Renal pelvis (tissue), 12 donors: Measurements from ENCODE around the gene SGMS2. TPM values are rescaled to one million over a fixed set of nuclear protein-coding genes. Genes with fewer than 3 reads are reported as not detected.

ENCODE experiments used
- DNase-seq: peaks from one replicate; pipeline ENCODE4 v3.0.0-alpha.2; 2013
- long read RNA-seq, 16 experiments: transcript quantifications; one replicate each; lab custom pipeline, GENCODE V29; 2026
- polyA plus RNA-seq, 3 donors: library from polyadenylated mRNA; unstranded; fragments of 120-200 nt; gene quantifications; one replicate each; pipeline ENCODE4 v1.2.1, GENCODE V29; 2013; ENCODE audit not compliant: insufficient read length in 3 of 3

Gene SGMS2
- 10 to 100 TPM; 10.8 to 15.9 (median 14.2) TPM for polyA plus RNA-seq
- long read RNA-seq, donor 1, result 0 reads
- long read RNA-seq, donor 2, result 0 reads
- long read RNA-seq, donor 3, result 0 reads
- long read RNA-seq, donor 4, full-length matches to known transcripts, result 1 of 1 reads
- long read RNA-seq, donor 4, partial matches to known transcripts, result 0 of 1 reads
- long read RNA-seq, donor 4, other reads (novel, unspliced or antisense), result 0 of 1 reads
- long read RNA-seq, donor 5, partial matches to known transcripts, result 0 of 2 reads
- long read RNA-seq, donor 5, other reads (novel, unspliced or antisense), result 0 of 2 reads
- long read RNA-seq, donor 6, full-length matches to known transcripts, result 5 of 5 reads
- long read RNA-seq, donor 6, partial matches to known transcripts, result 0 of 5 reads
- long read RNA-seq, donor 6, other reads (novel, unspliced or antisense), result 0 of 5 reads
- long read RNA-seq, donor 7, full-length matches to known transcripts, result 3 of 3 reads
- long read RNA-seq, donor 7, partial matches to known transcripts, result 0 of 3 reads
- long read RNA-seq, donor 7, other reads (novel, unspliced or antisense), result 0 of 3 reads
- long read RNA-seq, donor 8, full-length matches to known transcripts, result 2 of 2 reads
- long read RNA-seq, donor 8, partial matches to known transcripts, result 0 of 2 reads
- long read RNA-seq, donor 8, other reads (novel, unspliced or antisense), result 0 of 2 reads
- long read RNA-seq, donor 9, result 0 reads
- long read RNA-seq, donor 10, partial matches to known transcripts, result 0 of 1 reads
- long read RNA-seq, donor 10, other reads (novel, unspliced or antisense), result 0 of 1 reads
- long read RNA-seq, donor 11, result 0 reads
- long read RNA-seq, donor 12, full-length matches to known transcripts, result 4 of 4 reads
- long read RNA-seq, donor 12, partial matches to known transcripts, result 0 of 4 reads
- long read RNA-seq, donor 12, other reads (novel, unspliced or antisense), result 0 of 4 reads
- long read RNA-seq, donor 13, partial matches to known transcripts, result 0 of 4 reads
- long read RNA-seq, donor 13, other reads (novel, unspliced or antisense), result 0 of 4 reads
- long read RNA-seq, donor 14, full-length matches to known transcripts, result 2 of 2 reads
- long read RNA-seq, donor 14, partial matches to known transcripts, result 0 of 2 reads
- long read RNA-seq, donor 14, other reads (novel, unspliced or antisense), result 0 of 2 reads
- long read RNA-seq, donor 15, result 0 reads
- long read RNA-seq, donor 16, full-length matches to known transcripts, result 2 of 2 reads
- long read RNA-seq, donor 16, partial matches to known transcripts, result 0 of 2 reads
- long read RNA-seq, donor 16, other reads (novel, unspliced or antisense), result 0 of 2 reads

DNA sequence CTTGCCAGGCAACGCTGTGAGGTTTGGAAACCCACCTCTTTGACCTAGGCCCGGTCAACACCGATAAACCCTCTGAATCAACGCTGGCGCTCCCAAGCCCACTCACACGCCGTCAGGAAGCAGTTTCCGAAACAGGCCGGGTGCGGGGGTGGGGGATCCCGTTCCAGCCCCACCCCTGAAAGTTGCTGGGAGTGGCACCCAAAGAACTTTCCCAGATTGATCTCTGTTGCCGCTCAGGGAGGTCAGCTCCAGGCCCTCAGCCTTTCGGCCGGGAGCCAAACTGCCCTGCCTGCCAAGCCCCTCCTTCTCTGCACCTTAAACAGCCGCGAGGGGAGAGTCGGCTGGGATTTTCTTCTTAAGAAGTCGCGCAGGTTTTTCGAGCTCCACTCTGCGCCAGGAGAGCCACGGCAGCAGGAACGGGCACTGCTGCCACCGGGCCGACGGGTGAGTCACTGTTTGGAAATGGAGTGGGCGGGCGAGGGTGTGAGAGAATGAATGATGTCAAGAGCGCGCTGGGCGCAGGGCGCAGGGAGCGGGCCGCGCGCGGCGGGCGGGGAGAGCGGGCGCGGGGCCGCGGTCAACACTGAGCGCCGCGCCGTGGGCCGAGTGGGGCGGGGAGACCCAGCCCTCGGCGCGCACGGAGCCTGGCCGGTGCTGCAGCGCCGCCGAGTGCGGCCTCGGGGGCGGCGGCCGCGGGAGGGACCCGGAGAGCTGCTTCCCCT, at the start of gene SGMS2:
SGMS2 (plus strand) TSS at position 583 of the 722 bp plus-strand sequence. CDS start 70,622 bp downstream, outside the sequence.
- DNase-seq, result peak; percentile 71

DNA sequence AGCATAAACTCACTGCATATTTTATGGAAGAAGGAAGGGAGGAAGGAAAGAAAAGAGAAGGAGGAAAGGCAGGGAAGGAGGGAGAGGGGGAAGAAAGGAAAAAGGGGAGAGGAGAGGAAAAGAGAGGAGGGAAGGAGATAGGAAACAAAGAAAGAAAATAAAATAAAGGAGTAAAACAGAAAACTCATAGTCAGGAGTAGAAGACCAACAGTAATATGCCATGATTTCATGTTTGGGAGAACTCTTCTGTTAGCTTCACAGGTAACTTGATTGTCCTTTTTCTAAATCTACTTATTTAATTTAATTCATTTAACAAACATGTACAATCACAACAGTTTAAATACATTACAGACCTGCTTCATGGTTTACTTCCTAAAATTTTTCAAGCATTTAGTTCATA, 46.8 kb upstream of the SGMS2 start:
- DNase-seq, result no peak

DNA sequence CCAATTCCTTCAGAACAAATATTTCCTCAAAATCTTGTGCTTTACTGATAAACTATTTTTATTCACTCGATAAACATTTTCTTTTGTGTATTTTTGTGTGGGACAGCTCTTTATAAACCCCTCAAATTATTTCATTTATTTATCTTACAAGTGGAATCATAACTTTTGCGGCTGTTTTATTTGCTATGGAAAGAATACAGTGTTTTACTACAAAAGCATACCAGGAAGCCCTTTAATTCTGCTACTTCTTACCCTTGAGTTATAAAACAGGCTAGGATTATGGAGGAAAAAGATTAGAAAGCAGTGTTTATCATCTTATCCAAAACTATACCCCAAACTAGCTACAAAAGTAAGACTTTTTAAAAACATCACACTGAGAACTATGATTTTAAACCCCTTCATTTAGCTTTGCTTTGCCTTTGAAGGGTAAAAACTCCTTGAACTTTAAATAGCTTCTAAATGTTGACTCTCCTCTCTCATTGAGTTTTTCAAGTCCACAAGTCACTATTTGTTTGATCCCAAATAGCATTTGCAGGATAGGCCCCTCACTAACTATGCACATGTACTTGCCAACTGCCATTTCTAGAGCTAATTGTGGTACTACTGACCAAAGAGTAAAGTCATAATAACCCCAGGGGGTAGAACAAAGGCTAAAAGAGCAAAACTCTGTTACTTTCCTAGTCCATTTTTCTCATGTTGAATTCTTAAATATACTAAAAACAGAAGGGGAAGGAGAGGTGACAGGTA, 45.8 kb upstream of the SGMS2 start:
- no peak for DNase-seq

DNA sequence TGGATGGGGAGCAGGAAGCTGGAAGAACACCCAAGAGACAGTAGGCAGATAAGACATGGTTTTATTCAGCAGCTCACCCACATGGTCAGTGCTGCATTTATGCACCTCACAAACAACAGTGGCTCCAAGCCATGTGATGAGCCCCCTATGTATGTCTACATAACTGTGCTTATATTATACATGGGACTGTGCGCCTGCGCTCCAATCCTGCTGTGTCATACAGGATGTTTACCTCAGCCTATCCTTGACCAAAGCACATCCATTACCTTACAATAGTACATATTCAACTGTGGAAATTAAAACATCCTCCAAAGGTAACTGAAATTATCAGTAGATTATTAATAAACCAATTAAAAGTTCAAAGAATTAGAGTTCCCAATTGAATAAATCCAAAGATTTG, 44.1 kb upstream of the SGMS2 start:
- peak; percentile 12 for DNase-seq

DNA sequence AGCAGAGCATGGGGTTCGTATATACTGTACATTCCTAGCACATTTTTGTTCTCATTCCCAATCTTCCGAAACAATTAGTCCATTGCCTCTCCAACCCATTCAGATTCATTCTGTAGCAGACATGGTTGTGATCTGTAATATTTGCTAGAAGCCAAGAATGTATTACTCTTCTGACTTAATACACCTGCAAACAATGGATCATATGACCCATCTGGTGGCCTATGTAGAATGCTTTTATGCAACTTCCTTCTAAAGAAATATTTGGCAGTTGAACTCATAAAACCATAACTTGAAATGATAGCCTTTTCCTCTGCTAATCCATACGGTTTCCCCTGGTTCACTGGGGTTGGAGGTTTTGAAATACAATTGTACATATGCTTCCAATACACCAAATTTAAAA, 32.8 kb upstream of the SGMS2 start:
- DNase-seq, result no peak

DNA sequence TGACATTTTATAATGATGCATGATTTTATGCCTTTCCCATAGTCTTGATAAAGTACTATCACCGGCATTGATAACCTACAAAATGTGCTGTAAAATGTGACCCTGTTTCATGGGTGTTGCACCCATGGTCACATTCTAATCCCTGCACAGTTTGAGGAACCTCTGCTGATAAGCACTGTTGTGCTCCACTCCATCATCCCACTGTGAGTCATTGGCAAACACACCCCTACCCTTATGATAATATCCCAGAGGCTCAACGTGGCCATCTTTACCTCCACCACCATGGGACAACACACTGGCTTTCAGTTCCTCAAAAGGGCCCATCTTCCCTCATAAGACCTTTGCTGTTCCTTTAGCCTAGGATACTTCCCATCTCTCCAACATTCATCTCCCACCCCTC, 32.0 kb upstream of the SGMS2 start:
- no peak for DNase-seq

DNA sequence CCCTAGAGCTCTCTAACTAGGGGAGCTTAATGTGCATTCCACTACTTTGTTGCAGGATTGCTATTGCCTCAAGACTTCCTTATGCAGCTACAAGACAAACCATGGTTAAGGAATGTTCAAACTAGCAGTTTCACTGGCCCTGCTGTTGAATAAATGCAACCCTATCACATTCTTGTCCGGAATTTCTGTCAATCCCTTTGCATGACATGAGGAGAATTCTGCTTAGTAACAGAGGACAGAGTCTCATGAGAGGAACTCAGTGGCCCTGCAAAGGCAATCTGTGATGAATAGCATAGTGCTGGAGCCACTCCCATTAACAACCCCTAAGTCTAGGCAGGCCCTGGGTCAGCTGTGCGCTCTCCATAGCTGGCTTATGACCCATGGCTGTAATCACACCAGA, 30.7 kb upstream of the SGMS2 start:
- no peak for DNase-seq

DNA sequence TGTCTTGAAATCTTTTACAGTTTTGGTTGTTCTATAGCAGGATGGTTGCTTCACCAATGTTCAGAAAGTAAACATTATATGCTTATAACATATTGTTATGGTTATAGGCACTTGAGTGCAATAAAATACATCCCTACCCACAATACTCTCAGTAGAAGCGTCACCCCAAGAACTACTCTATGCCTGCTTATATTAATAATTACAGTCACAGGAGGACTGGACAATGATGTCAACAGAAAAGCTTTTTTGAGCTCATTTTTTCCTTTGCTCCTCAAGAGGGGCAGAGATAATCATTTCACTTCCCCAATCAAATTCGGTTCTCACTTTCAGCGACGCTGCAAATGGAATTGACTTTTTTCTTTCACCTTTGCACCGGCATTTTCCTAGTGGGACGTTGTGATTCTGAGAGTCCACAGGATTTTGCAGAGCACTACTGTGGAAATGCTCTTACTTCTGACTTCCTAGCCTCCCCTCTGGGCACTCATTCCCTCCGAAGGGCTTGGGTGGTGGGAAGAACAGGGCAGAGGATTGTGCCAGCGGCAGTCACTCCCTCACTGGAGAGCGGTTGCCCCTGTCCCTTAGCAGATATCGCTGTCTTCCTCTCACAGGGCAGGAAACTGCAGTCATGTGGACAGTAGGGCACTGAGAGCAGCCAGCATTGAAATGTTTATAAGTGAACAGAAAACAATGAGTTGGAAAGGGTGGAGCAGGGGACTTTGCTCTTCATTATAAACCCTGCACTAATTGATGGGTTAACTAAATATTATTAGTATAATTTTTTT, 24.9 kb upstream of the SGMS2 start:
- DNase-seq, result no peak

DNA sequence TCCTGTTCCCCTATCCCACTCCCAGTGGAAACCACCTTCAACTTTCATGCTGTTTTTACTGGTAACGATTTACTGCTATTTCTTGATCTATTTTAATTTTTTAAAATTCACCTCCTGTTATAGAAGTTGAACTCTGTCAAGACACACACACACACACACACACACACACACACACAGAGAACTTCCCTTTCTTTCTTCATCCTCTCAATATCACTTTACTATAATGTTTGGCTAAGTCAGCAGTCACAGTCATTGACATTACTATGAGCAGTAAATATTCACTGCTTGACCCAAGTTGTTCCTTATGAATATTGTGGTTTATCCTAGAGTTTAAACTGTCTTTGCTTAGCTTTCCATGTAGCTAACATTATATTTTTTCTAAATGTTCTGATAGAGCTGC, 24.0 kb upstream of the SGMS2 start:
- DNase-seq, result no peak

DNA sequence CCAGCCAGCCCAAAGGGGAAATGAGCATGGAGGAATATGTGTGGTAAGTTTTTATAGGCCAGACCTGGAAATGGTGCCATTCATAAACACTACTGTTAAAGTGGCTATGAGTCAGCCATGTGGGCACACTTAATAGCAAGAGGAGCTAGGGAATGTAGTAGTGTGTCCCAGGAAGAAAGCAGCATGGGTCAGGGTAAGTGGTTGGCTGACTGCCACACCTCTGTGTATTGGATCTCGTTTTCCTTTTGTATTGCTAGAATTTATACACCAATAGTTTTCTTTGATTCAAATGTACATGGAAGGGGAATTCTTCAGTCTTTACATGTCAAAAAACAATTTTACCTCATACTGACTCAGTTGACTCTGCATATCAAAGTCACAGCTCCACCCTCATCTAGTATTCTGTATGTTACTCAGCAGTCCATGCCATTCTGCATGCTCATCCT, 22.9 kb upstream of the SGMS2 start:
- DNase-seq, result no peak

DNA sequence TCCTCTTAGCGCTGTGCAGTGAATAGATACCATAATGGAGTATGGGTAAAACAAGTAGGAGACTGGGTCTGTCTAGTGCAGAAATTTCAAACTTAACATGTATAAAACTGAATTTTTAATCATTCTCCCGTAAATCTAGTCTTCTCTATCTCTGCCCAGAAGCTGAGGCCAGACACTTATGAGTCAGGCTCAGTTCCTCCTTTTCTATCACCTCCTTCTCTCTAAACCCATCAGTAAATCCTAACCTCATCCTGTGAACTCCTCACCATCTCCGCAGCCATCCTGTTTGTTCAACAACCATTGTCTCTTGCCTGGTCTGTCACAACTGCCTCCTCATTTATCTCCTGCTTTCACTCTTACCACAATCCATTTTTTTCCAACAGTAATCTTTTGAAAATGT, 19.8 kb upstream of the SGMS2 start:
- DNase-seq, result no peak

DNA sequence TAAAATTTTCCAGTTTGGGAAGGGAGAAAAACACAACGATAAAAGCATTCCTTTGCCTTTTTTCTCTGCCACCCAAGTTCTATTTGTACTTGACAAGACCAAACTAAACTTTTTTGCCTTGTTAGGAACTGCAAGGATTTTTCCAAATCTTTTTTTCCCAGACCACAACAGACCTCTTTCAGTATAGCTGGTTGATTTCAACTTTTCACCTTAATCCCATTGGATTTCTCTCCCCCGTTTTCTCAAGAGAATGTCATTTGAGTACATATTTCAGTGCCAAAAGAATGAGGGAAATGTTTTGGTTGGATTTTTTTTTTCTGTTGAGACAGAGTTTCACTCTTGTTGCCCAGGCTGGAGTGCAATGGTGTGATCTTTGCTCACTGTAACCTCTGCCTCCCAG, 18.5 kb upstream of the SGMS2 start:
- DNase-seq, result no peak

DNA sequence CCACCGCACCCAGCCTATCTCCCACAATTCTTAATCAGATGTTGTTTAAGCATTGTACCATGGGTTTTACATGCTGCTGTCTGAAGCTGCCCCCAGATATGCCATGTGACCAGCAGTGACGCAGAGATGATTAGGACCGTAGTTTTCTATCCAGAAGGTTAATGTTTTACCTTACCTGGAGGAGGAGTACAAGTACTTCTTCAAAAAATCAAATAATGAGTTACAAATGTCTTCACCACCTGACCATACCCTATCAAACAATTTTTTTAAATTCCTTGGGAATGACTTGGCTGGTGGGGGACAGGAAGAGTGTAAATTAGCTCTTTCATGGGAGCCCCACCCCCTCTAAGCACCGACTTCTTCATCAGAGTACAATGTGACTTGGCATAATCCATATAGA, 16.2 kb upstream of the SGMS2 start:
- no peak for DNase-seq

DNA sequence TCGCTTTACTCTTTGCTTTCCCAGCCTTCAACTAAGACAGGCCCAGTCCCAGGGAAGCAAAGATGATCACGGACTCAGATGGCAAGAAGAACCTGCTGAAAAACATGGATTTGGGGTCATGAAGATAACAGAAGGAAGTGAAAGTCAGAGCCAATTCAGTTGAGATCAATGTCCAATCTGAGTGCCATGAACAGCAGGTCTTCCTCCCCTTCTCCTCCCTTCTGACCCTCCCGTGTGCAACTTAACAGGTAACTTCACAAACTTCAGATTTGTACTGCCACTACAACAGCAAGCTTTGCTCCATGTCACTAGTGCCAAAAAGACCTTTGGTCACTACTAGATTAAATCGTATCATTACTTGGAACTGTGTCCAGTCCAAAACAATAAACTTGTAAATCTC, 15.5 kb upstream of the SGMS2 start:
- DNase-seq, result no peak

DNA sequence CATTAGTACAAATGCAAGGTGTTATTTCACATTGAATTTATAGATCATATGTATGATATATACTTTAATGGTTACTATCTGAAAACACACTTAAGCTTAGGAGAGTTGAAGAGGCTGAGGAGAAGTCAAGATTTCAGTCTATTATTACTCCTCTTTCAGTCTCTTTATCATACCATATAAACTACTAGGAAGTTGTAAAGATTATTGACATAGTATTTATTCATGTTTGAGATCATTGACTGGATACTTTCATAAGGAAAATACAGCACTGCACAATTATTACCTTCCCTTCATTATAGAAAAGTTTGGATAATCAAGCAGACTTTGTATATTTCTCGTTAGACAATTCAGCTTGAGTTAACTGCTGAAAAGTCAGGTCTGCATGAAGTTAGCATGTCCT, 10.0 kb upstream of the SGMS2 start:
- DNase-seq, result no peak

DNA sequence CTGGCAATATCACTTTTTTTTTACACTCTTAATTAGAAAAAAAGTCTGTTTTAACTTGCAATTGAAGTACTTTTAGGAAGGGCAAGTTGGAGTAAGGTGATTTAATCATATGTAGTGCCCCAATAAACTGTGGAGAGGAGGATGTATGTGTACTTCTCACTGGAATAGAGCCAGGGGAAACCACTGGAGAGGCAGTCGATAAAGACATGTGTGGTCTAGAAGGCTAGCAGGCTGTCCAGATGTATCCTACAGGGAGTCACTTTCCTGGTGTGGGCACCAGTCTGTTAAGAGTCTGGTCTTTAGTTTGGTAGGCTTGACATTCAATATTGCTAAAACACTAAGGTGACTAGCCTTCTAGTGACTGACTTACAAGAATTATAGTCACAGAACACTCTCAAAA, 9.6 kb upstream of the SGMS2 start:
- DNase-seq, result no peak

DNA sequence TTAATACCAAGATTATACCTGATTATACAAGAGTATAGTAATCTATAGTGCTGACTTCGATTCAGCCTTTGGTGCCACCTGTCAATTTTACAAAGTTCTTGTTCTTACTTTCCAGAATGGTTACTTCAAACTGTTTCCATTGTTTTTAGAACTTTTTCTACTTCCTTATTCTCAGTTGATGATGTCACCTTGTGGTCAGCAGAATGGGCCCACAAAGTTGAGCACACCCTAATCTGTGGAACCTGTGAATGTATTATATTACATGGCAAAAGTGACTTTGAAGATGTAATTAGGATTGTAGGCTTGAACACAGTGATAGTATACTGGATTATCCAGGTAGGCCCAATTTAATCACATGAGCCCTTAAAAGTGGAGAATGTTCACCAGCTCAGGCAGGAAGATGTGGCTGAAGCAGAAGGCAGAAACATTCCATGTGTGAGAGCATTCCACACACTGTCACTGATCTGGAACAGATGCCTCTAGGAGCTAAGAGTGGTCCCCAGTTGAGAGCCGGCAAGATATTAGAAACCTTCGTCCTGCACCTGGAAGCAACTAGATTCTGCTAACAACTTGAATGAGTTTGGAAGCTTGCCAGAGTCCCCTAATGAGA, 6.3 kb upstream of the SGMS2 start:
- DNase-seq, result no peak

DNA sequence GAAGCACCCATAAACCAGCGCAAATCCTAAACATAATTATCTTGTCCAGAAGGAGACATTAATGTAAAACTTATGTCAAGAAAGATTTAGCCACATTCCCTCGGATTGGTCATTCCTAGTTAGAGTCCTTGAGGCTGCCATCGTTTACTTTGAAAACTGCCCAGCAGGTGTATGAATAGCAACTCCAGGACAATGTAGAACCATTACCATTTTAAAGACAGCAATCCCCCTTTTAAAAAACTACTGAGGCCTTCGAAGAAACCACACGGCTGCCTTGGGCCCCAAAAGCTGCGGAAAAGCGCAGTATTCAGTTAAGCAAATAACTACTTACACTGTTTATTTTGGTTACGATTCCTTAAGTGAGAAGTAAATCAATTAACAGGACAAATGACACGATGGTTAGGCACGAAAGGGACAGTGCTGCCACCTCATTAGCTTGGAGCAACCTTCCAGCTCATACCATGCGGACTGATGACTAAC, 822 bp upstream of the SGMS2 start:
- no peak for DNase-seq
